GM21619 (cell line): Measurements from ENCODE around the gene COQ8B.
A peak's percentile ranks its signal among the peaks of the same experiment; 100 is the strongest.
"Not testable (repeated sequence)": the region's sequence is repeated elsewhere in the genome, so short reads cannot be mapped to it uniquely, and the experiment has no call there.

Experiments used
- ATAC-seq: cut with Tn5 transposase; IDR thresholded peaks from one replicate; pipeline ENCODE4 v1.9.1; 2021; ENCODE audit not compliant: unreplicated experiment

The COQ8B gene

DNA sequence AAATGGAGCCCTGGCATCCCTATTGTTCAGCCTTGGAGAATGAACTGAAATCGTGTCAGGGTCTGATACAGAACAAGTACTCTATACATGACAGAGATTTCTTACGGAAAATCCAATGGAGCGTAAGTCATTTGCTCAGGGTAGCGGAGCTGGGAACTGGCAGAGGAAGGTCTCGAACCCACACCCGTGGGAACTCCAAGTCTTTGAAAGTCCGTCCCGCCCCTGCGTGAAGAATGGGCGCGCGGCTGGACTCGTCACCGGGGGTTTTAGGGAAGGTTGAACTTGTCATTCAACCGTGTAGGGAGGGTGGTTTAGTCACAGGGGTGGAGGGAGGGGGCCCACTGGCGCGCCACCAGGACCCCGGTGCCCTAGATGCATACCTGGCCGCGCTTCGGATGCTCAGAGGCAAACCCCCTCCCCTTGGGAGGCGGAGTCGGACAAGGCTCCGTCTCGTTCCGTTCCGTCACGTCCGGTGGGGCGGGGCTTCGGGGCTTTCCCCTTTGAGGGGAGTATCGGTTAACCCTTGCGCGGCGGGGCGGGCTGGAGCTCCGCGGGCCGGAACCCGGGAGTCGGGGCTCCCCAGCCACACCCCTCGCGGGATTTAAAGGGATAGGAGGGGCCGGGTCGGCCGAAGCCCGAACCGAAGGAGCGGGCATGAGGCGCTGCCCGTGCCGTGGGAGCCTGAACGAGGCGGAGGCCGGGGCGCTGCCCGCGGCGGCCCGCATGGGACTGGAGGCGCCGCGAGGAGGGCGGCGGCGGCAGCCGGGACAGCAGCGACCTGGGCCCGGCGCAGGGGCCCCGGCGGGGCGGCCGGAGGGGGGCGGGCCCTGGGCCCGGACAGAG lies at the start of gene COQ8B, which contains the start of gene ITPKC:
TSS of gene COQ8B (minus strand) at position 405 of the 843 bp plus-strand sequence. CDS start 2,254 bp downstream, outside the sequence.
TSS of gene ITPKC (plus strand) at position 631 of the 843 bp plus-strand sequence. CDS start at position 655, 24 bp downstream.
- ATAC-seq, result peak; percentile 62

- ATAC-seq, result not testable (repeated sequence)
These were observed 49.7 kb upstream of the COQ8B start for GRCh38 chr19:40766385-40766784.

- no peak for ATAC-seq
These were observed 47.3 kb upstream of the COQ8B start for GRCh38 chr19:40763963-40764362.

GRCh38 chr19:40763526-40763925 lies 46.8 kb upstream of the COQ8B start:
- ATAC-seq, result no peak

- no peak for ATAC-seq
These were observed 46.2 kb upstream of the COQ8B start for GRCh38 chr19:40762754-40763470.

GRCh38 chr19:40759352-40759751 lies 42.7 kb upstream of the COQ8B start:
- no peak for ATAC-seq

- ATAC-seq, result no peak
These were observed 41.8 kb upstream of the COQ8B start for GRCh38 chr19:40758491-40758890.

DNA sequence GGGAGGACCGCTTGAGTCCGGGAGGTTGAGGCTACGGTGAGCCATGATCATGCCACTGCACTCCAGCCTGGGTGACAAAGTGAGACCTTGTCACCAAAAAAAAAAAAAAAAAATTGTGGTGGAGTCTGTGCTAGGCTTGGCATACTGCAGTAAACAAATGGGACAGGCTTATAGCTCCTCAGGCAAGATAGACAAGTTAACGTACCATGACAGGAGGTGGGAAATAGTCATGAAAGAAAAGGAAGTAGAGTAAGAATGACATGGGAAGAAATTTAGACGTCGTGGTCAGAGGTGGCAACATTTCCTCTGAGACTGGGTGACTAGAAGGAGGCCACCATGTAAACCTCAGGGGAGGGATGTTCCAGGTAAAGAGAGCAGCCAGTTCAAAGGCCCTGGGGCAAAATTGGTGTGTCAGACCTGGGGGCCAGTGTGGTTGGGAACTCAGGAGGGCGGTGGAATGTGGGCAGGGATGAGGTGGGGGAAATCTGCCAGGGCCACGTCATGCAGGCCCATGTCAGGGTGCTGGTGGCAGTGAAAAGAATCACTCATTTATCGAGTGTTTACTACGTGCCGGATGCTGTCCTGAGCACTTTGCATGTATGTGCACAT lies 39.9 kb upstream of the COQ8B start:
- no peak for ATAC-seq

DNA sequence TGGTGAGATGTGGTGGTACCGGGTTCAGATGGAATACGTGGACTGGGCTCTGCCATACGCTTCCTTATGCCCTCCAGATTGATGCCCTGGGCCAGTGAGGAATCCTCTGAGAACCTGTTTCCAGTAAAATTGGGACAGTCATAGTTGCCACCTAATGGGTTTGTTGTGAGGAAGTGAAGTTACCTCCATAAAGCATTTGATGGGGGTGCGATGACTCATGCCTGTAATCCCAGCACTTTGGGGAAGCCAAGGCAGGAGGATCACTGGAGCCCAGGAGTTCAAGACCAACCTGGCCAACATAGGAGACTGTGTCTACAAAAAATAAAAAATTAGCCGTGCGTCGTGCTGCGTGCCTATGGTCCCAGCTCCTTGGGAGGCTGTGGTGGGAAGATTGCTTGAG lies 39.1 kb upstream of the COQ8B start:
- no peak for ATAC-seq

DNA sequence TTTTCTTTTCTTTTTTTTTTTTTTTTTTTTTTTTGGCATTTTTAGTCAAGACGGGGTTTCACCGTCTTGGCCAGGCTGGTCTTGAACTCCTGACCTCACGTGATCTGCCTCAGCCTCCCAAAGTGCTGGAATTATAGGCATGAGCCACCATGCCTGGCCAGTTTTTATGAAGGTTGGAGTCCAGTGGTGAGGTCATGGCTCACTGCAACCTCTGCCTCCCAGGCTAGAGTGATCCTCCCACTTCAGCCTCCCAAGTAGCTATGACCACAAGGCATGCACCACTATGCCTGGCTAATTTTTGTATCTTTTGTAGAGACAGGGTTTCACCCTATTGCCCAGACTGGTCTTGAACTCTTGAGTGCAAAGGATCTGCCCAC lies 38.5 kb upstream of the COQ8B start:
- no peak for ATAC-seq

DNA sequence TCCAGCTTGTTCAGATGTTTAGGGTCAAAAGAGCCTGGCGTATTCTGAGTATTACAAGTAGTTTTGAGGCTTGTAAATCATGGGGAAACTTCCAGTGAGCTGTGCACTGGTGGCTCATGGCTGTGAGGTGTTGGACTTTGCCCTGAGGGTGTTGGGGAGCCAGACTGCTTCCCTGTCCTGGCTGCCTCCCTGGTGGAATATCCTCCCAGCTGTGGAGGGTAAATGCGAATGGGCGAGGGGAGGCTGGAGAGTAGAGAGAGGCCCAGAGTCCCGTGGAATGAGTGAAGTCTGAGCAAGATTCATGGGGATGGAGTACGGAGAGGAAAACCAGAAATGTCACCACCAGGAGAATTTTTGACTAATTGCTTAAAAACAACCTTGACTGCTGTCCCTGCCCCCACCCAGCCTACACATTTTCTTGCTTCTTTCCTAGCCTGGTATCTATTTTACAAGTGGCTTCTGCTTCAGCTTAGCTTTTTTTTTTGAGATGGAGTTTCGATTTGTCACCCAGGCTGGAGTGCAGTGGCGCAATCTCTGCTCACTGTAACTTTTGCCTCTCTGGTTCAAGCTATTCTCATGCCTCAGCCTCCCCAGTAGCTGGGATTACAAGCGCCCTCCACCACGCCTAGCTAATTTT lies 38.0 kb upstream of the COQ8B start:
- ATAC-seq, result no peak

GRCh38 chr19:40752257-40752781 lies 35.6 kb upstream of the COQ8B start:
- ATAC-seq, result no peak

DNA sequence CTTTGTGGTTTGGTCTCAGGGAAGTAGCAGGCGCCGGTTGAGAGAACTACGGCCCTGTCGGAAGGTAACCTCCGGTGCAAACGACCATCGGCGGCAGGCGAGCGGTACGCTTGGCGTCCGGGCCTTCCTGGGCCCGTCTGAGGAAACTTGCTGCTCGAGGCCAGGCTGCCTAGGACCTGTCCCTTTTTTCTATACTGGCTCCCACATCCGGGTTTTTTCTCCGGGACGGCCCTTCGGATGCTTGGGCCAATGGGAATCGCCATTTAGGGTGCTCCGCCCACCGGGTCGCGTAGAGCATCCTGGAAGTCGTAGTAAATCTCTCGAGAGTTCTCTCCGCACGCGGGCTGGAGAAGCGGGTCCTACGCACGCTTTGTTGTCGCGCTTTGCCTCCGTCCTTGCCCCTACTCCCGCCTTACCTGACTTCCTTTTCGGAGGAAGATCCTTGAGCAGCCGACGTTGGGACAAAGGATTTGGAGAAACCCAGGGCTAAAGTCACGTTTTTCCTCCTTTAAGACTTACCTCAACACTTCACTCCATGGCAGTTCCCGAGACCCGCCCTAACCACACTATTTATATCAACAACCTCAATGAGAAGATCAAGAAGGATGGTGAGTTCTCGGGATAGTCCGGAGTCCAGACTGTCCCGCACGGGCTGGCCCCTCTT lies 34.3 kb upstream of the COQ8B start, which contains the start of gene SNRPA:
TSS of gene SNRPA (plus strand) at position 330 of the 664 bp plus-strand sequence. CDS start at position 536, 206 bp downstream.
- peak; percentile 54 for ATAC-seq

DNA sequence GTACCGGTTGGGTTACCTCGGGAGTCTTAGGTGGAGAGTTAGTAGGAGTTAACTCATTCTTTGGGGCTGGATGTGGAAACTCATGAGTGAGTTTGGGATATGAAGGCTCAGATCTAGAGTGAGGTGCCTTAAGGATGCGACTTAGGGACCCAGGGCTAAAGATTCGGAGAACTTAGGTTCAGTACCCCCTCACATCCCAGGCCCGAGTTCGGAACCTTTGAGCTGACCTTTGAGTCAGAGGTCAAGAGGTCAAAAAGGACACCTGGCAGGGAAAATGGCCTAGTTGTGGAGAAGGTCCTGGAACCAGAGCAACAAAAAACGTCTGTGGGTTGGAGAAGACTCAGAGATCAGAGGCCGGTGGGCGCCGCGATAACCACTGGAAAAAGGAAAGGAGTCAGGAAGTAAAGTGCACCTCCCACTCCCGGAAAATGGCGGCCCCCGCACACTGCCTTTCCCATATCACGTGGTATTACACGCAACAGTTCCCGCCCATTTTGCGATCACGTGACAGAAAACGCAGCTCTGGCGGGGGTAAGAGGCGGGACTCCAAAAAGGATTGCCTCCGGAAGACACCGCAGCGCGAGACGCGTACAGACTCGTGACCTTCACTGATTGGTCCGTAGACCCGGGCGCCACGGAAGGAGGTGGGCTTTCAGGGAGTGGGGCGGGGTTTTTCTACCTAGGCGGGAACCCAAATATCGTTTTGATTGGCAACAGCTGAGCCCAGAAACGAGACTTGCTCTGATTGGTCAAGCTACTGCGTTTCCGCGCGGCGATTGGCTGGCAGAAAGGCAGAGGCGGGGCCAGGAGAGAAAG lies 33.6 kb upstream of the COQ8B start, which contains the start of gene ACTMAP:
TSS of gene ACTMAP (minus strand) at position 420 of the 816 bp plus-strand sequence. CDS start 674 bp downstream, outside the sequence.
- peak; percentile 76 for ATAC-seq

DNA sequence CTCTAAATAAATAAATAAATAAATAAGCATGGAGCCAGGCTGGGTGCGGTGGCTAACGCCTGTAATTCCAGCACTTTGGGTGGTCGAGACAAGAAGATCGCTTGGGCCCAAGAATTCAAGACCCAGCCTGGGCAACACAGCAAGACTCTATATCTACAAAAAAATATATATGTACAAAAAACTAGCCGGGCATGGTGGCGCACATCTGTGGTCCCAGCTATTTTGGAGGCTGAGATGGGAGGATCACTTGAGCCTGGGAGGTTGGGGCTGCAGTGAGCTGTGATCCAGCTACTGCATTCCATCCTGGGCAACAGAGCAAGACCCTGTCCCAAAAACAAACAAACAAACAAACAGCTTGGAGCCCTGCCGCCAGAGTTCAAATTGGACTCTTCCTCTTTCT lies 30.9 kb upstream of the COQ8B start:
- no peak for ATAC-seq

GRCh38 chr19:40745402-40745780 lies 28.7 kb upstream of the COQ8B start:
- no peak for ATAC-seq

GRCh38 chr19:40744554-40745401 lies 28.1 kb upstream of the COQ8B start:
- no peak for ATAC-seq

DNA sequence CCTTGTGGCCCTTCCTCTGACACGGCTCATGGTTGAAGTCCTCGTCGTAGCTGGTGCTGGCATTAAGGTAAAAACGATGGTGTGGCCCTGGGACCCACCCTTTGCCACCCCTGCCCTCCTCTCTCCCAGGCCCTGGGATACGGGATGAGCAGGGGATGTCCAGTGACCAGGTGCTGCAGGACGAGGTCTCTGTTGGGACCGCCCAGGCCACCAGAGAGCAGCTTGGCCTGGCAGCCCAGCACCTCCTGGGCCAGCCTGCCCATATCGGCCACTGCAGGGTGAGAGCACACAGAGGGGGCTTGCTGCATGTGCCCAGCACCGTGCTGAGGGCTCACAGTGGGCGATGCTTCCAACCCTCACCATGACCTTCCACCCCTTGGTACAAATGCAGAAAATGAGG lies 27.2 kb upstream of the COQ8B start:
- ATAC-seq, result no peak
